Measurements from ENCODE around the gene PLPP4.

The PLPP4 gene

GRCh38 chr10:120460776-120461175 is 3.7 kb downstream of the PLPP4 start:
- H3K36me3 ChIP-seq (replicated peaks; ENCODE audit: insufficient read depth, low read length): no peaks in the 10 kb centered on the region
- no peaks in the 10 kb centered on the region for H4K20me1 ChIP-seq (ENCODE audit: insufficient read depth, low read length)
- no peaks in the 10 kb centered on the region for H3K79me2 ChIP-seq (ENCODE audit: low read length)
- no peak overlapping the region for H3K4me2 ChIP-seq (ENCODE audit: low read depth, low read length)
- H3K4me1 ChIP-seq (ENCODE audit: low read length): no peaks in the 10 kb centered on the region
- H3K9me2 ChIP-seq (replicated peaks; ENCODE audit: insufficient read depth, low read length): no peaks in the 10 kb centered on the region
- DNase-seq: no peak
- no peak overlapping the region for H3K4me3 ChIP-seq (ENCODE audit: low read length)
- no peak for TF ChIP-seq CTCF (IDR thresholded peaks at IDR 0.05; ENCODE audit: low read length)
- no peak for TF ChIP-seq EZH2phosphoT487 (IDR thresholded peaks at IDR 0.05; ENCODE audit: low read length)
- no peak for TF ChIP-seq EZH2 (optimal IDR thresholded peaks at IDR 0.05; ENCODE audit: low read depth, low read length)
- no peaks in the 10 kb centered on the region for H3K9me3 ChIP-seq (replicated peaks; ENCODE audit: insufficient read depth, low read length)
- no peaks in the 10 kb centered on the region for H3F3A ChIP-seq (ENCODE audit: insufficient read depth, low read length)
- H3K9ac ChIP-seq (ENCODE audit: low read length): no peak overlapping the region
- no peak overlapping the region for H2AFZ ChIP-seq (ENCODE audit: low read length)
- H3K27me3 ChIP-seq (replicated peaks; ENCODE audit: insufficient read depth, low read length): no peaks in the 10 kb centered on the region
- H3K27ac ChIP-seq (ENCODE audit: low read length): no peak overlapping the region

GRCh38 chr10:120462018-120462682 is 5.1 kb downstream of the PLPP4 start:
- Histone ChIP-seq H2AFZ (ENCODE audit: low read length) (no peak overlapping the region), H3K27ac (ENCODE audit: low read length) (no peak overlapping the region), H3K9me2 (replicated peaks; ENCODE audit: insufficient read depth, low read length) (no peaks in the 10 kb centered on the region), H3K79me2 (ENCODE audit: low read length) (no peaks in the 10 kb centered on the region), H3K36me3 (replicated peaks; ENCODE audit: insufficient read depth, low read length) (no peaks in the 10 kb centered on the region), H3F3A (ENCODE audit: insufficient read depth, low read length) (no peaks in the 10 kb centered on the region), H3K4me1 (ENCODE audit: low read length) (no peaks in the 10 kb centered on the region), H4K20me1 (ENCODE audit: insufficient read depth, low read length) (no peaks in the 10 kb centered on the region), H3K4me3 (ENCODE audit: low read length) (no peak overlapping the region), H3K4me2 (ENCODE audit: low read depth, low read length) (no peak overlapping the region), H3K9me3 (replicated peaks; ENCODE audit: insufficient read depth, low read length) (no peaks in the 10 kb centered on the region), H3K27me3 (replicated peaks; ENCODE audit: insufficient read depth, low read length) (no peaks in the 10 kb centered on the region), H3K9ac (ENCODE audit: low read length) (no peak overlapping the region)
- TF ChIP-seq EZH2 (optimal IDR thresholded peaks at IDR 0.05; ENCODE audit: low read depth, low read length) (no peak), EZH2phosphoT487 (IDR thresholded peaks at IDR 0.05; ENCODE audit: low read length) (no peak), CTCF (IDR thresholded peaks at IDR 0.05; ENCODE audit: low read length) (no peak)
- no peak for DNase-seq

GRCh38 chr10:120465138-120465537 is 8.1 kb downstream of the PLPP4 start:
- no peaks in the 10 kb centered on the region for H3K79me2 ChIP-seq (ENCODE audit: low read length)
- no peaks in the 10 kb centered on the region for H4K20me1 ChIP-seq (ENCODE audit: insufficient read depth, low read length)
- TF ChIP-seq CTCF (IDR thresholded peaks at IDR 0.05; ENCODE audit: low read length): no peak
- TF ChIP-seq EZH2phosphoT487 (IDR thresholded peaks at IDR 0.05; ENCODE audit: low read length): no peak
- TF ChIP-seq EZH2 (optimal IDR thresholded peaks at IDR 0.05; ENCODE audit: low read depth, low read length): no peak
- no peak overlapping the region for H3K4me2 ChIP-seq (ENCODE audit: low read depth, low read length)
- H3K4me1 ChIP-seq (ENCODE audit: low read length): no peaks in the 10 kb centered on the region
- H3K4me3 ChIP-seq (ENCODE audit: low read length): no peak overlapping the region
- no peak overlapping the region for H2AFZ ChIP-seq (ENCODE audit: low read length)
- no peak overlapping the region for H3K27ac ChIP-seq (ENCODE audit: low read length)
- no peaks in the 10 kb centered on the region for H3K9me3 ChIP-seq (replicated peaks; ENCODE audit: insufficient read depth, low read length)
- H3K27me3 ChIP-seq (replicated peaks; ENCODE audit: insufficient read depth, low read length): no peaks in the 10 kb centered on the region
- H3F3A ChIP-seq (ENCODE audit: insufficient read depth, low read length): no peaks in the 10 kb centered on the region
- no peaks in the 10 kb centered on the region for H3K9me2 ChIP-seq (replicated peaks; ENCODE audit: insufficient read depth, low read length)
- H3K36me3 ChIP-seq (replicated peaks; ENCODE audit: insufficient read depth, low read length): no peaks in the 10 kb centered on the region
- no peak overlapping the region for H3K9ac ChIP-seq (ENCODE audit: low read length)
- DNase-seq: no peak

All from MM.1S (cell line).